B cell (primary cell): ENCODE data around the gene LBX2. TPM values are rescaled to one million over a fixed set of nuclear protein-coding genes. Genes with fewer than 3 reads are reported as not detected.

ENCODE experiments used
- ATAC-seq: fragments of 200-7000 bp; cut with Tn5 transposase; one replicate; pipeline ENCODE4 v1.10.0; 2021; ENCODE audit warnings: low read depth, mild to moderate bottlenecking, moderate number of reproducible peaks, moderate library complexity
- CTCF ChIA-PET: fragments of 350-600 bp; sonication (Branson Sonifier 250); formaldehyde crosslinking; loops from one replicate; lab custom pipeline; 2021; ENCODE audit warnings: antibody characterized with exemption, inconsistent platforms; lab: Charles Lee
- POLR2A ChIA-PET: fragments of 350-600 bp; sonication (Branson Sonifier 250); formaldehyde crosslinking; loops from one replicate; lab custom pipeline; 2021; ENCODE audit warnings: antibody characterized with exemption; lab: Charles Lee
- DNase-seq: peaks from one replicate; pipeline ENCODE4 v3.0.0; 2013
- H2AFZ ChIP-seq: 2 replicates; pipeline ENCODE4 v1.6.1; 2012; ENCODE audit warnings: mild to moderate bottlenecking, low read depth, low read length; ENCODE audit not compliant: insufficient read depth, poor library complexity, severe bottlenecking
- H3K27ac ChIP-seq, 2 donors: 1 replicate in 1 of 2; 2 replicates in 1 of 2; pipeline ENCODE4 v1.5.1; 2012 to 2013; ENCODE audit warnings: low read length in 2 of 2, mild to moderate bottlenecking in 2 of 2, moderate library complexity in 1 of 2
- H3K27me3 ChIP-seq, 4 experiments: fragments of 200-600 bp in 1 of 4; sonication (generic) in 1 of 4; replicated peaks in 1 of 4; 1 replicate in 2 of 4; 2 replicates in 2 of 4; pipeline versions ENCODE4 v1.6.1 to v1.7.0; 2013 to 2016; ENCODE audit warnings: low read length in 3 of 4, mild to moderate bottlenecking in 2 of 4, mixed read lengths in 1 of 4, moderate library complexity in 1 of 4; ENCODE audit not compliant: insufficient read depth in 4 of 4, control insufficient read depth in 3 of 4; ENCODE audit errors: control extremely low read depth in 1 of 4
- H3K36me3 ChIP-seq, 2 experiments: replicated peaks in 1 of 2; 1 replicate in 1 of 2; 2 replicates in 1 of 2; pipeline versions ENCODE4 v1.6.1 to v1.7.1; 2013; ENCODE audit warnings: low read length in 1 of 2; ENCODE audit not compliant: insufficient read depth in 2 of 2, control insufficient read depth in 1 of 2; ENCODE audit errors: control extremely low read depth in 1 of 2, extremely low read depth in 1 of 2
- H3K4me1 ChIP-seq, 2 donors: fragments of 200-600 bp in 1 of 2; sonication (generic) in 1 of 2; 1 replicate in 1 of 2; 2 replicates in 1 of 2; pipeline versions ENCODE4 v1.5.1 to v1.6.1; 2013 to 2017; ENCODE audit warnings: low read length in 2 of 2; ENCODE audit not compliant: control insufficient read depth in 2 of 2, insufficient read depth in 2 of 2
- H3K4me2 ChIP-seq: replicated peaks from 2 replicates; pipeline ENCODE3; 2012; ENCODE audit warnings: mild to moderate bottlenecking, low read depth, low read length; ENCODE audit not compliant: poor library complexity, severe bottlenecking
- H3K4me3 ChIP-seq, 5 experiments: fragments of 200-600 bp in 1 of 5; sonication (generic) in 1 of 5; 1 replicate in 3 of 5; 2 replicates in 2 of 5; pipeline versions ENCODE4 v1.5.1 to v1.7.0; 2011 to 2016; ENCODE audit warnings: low read length in 4 of 5, mild to moderate bottlenecking in 4 of 5, low read depth in 2 of 5, control low read depth in 1 of 5, moderate library complexity in 1 of 5; ENCODE audit not compliant: insufficient read depth in 1 of 5; ENCODE audit errors: control extremely low read depth in 1 of 5, extremely low read depth in 1 of 5
- H3K79me2 ChIP-seq: fragments of 200-600 bp; sonication (generic); one replicate; pipeline ENCODE4 v1.6.0; 2016; ENCODE audit warnings: low read length; ENCODE audit not compliant: control insufficient read depth, insufficient read depth
- H3K9ac ChIP-seq: fragments of 200-600 bp; sonication (generic); 2 replicates; pipeline ENCODE4 v1.6.1; 2017; ENCODE audit warnings: mild to moderate bottlenecking, low read length, moderate library complexity
- H3K9me3 ChIP-seq, 3 donors: one replicate each; pipeline versions ENCODE4 v1.6.1 to v1.7.1; 2013; ENCODE audit warnings: low read length in 2 of 3; ENCODE audit not compliant: control insufficient read depth in 2 of 3, insufficient read depth in 1 of 3; ENCODE audit errors: control extremely low read depth in 1 of 3
- H4K20me1 ChIP-seq: 2 replicates; pipeline ENCODE4 v1.6.0; 2012; ENCODE audit warnings: mild to moderate bottlenecking, low read length; ENCODE audit not compliant: insufficient read depth, control insufficient read depth, poor library complexity, severe bottlenecking
- H3K27ac Mint-ChIP-seq: one replicate; pipeline ENCODE4 v1.8.0; 2021; ENCODE audit warnings: mixed read lengths
- H3K27me3 Mint-ChIP-seq: one replicate; pipeline ENCODE4 v1.8.0; 2021; ENCODE audit warnings: mixed read lengths
- H3K4me1 Mint-ChIP-seq: one replicate; pipeline ENCODE4 v1.8.0; 2021; ENCODE audit warnings: mixed read lengths
- H3K4me3 Mint-ChIP-seq: one replicate; pipeline ENCODE4 v1.8.0; 2021; ENCODE audit warnings: mixed read lengths
- H3K9me3 Mint-ChIP-seq: one replicate; pipeline ENCODE4 v1.8.0; 2022; ENCODE audit warnings: mixed read lengths; ENCODE audit not compliant: insufficient read depth
- EZH2 ChIP-seq: IDR thresholded peaks from 2 replicates; pipeline ENCODE4 v1.6.1; 2012; ENCODE audit warnings: borderline replicate concordance, low read depth, mild to moderate bottlenecking, moderate library complexity, low read length; ENCODE audit not compliant: insufficient read depth, poor library complexity, severe bottlenecking
- WGBS: methylation state at CpG from one replicate; pipeline ENCODE4 v1.1.5; 2013; ENCODE audit warnings: missing lambda C conversion rate; ENCODE audit not compliant: insufficient coverage; 5-methylcytosine and 5-hydroxymethylcytosine counted together
- intact Hi-C: fragments of 100-400 bp; cut with micrococcal nuclease; formaldehyde crosslinking; loops from one replicate; pipeline ENCODE4 v1.10.0; 2022
- polyA plus RNA-seq: library from polyadenylated mRNA; depleted of rRNA; stranded (reverse); fragments of >200 nt; gene quantifications from 2 replicates; pipeline ENCODE4 v1.2.3, GENCODE V29; 2012
- total RNA-seq, 2 donors: library from RNA; stranded (reverse); fragments of 120-200 nt in 1 of 2; gene quantifications; 1 replicate in 1 of 2; 2 replicates in 1 of 2; pipeline versions ENCODE4 v1.2.3 to v1.2.4, GENCODE V29; 2013 to 2022
- TF ChIP-seq, protein P1 (sequence below): fragments of 200-600 bp; IDR thresholded peaks from one replicate; pipeline ENCODE4 v1.8.0; 2022; ENCODE audit warnings: antibody characterized with exemption, mild to moderate bottlenecking

Gene LBX2
- total and polyA plus RNA-seq, 2 donors (not counting 1 experiment from before 2014, with no cell fraction given): 1.1 to 2.0 TPM

DNA sequence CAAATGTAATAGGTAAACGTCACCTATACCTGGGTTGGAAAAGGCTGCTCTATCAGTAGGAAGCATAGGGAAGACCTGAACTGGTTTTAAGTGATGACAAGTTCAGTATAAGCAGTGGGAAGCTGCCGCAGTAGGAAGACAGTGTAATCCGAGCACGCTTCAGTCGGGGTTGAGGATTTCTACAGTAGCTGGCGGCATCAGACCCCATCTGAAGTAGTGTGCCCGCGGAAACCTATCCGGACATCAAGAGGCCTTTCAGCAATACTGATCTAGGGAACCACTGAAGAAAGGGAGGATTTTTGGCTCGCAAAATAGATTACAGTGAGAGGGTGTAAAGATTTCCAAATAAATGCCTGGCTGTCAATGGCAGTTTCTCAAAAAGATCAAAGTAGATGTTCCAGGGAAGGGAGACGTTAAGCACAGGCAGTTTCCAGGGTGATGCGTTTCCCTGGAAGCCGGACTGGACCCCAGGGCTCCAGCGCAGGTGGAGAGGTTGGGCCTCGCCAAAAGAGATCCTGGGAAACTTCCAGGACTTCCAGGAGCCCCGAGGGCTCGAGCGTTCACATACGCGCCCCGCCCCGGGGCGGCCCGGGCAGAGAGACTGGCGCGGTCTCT, 49.0 kb upstream of the LBX2 start:
- Mint-ChIP-seq H3K27ac (no peak overlapping the region), H3K27me3 (peaks cover 13% of the 10 kb centered on the region), H3K4me1 (peaks cover 18% of the 10 kb centered on the region), H3K4me3 (peak overlapping the region; percentile 86), H3K9me3 (no peaks in the 10 kb centered on the region)
- no peaks in the 10 kb centered on the region for H4K20me1 ChIP-seq
- 35% methylated on average over 26 of the region's 26 CpGs for WGBS
- peak overlapping the region; percentile 94 for H3K4me2 ChIP-seq
- H3K9me3 ChIP-seq: no peaks in the 10 kb centered on the region
- no peak overlapping the region for H3K27ac ChIP-seq
- intact Hi-C loops: no loop called here
- peak overlapping the region; percentile 88 for H2AFZ ChIP-seq
- H3K4me3 ChIP-seq: peak overlapping the region in 4 of 5 experiments; percentile 1 to 73 (median 61)
- H3K79me2 ChIP-seq: no peaks in the 10 kb centered on the region
- H3K9ac ChIP-seq: peak overlapping the region; percentile 69
- H3K36me3 ChIP-seq: no peaks in the 10 kb centered on the region
- peaks cover 18 to 28% of the 10 kb centered on the region in 2 donors for H3K4me1 ChIP-seq
- DNase-seq (no peak), ATAC-seq (no peak)
- peaks cover 0 to 30% (median 22%) of the 10 kb centered on the region in 4 experiments for H3K27me3 ChIP-seq
- TF ChIP-seq, protein P1, sequence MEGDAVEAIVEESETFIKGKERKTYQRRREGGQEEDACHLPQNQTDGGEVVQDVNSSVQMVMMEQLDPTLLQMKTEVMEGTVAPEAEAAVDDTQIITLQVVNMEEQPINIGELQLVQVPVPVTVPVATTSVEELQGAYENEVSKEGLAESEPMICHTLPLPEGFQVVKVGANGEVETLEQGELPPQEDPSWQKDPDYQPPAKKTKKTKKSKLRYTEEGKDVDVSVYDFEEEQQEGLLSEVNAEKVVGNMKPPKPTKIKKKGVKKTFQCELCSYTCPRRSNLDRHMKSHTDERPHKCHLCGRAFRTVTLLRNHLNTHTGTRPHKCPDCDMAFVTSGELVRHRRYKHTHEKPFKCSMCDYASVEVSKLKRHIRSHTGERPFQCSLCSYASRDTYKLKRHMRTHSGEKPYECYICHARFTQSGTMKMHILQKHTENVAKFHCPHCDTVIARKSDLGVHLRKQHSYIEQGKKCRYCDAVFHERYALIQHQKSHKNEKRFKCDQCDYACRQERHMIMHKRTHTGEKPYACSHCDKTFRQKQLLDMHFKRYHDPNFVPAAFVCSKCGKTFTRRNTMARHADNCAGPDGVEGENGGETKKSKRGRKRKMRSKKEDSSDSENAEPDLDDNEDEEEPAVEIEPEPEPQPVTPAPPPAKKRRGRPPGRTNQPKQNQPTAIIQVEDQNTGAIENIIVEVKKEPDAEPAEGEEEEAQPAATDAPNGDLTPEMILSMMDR: no peak
- no peak for TF ChIP-seq EZH2
- POLR2A ChIA-PET: no interaction called here
- CTCF ChIA-PET: interaction anchor here (0.6 to 1.2 kb wide), 3 partner anchors 10 to 45 kb away, joined by 3 to 4 read pairs (median 3); no protein-coding TSS in a partner anchor

DNA sequence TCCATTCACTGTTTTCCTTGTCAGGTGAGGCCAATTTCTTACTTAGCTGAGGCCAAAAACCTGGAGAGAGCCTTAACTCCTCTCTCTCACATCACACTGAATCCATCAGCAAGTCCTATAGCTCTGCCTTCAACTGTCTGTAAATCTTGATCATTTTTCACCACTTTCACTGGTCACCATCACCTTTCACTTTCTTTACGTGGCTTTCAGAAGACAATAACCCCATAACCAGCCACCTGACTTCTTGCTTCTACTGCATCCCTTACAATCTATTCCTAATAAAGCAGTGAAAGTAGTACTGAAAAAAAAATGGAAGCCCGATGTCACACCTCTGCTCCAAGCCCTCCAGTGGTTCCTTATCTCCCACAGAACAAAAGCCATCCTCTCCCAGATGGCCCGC, 46.6 kb upstream of the LBX2 start:
- no peak overlapping the region for H2AFZ ChIP-seq
- H3K27ac Mint-ChIP-seq: no peak overlapping the region
- H3K4me1 ChIP-seq: peaks cover 14 to 18% of the 10 kb centered on the region in 2 donors
- no peak overlapping the region for H3K4me3 ChIP-seq
- H3K27me3 ChIP-seq: peaks cover 0 to 29% (median 21%) of the 10 kb centered on the region in 4 experiments
- H3K36me3 ChIP-seq: no peaks in the 10 kb centered on the region
- ChIA-PET POLR2A (no interaction called here), CTCF (interaction anchor here (0.9 to 3.8 kb wide), 5 partner anchors 10 to 42 kb away, joined by 3 to 22 read pairs (median 6); no protein-coding TSS in a partner anchor)
- intact Hi-C loops: no loop called here
- no peak overlapping the region for H3K4me2 ChIP-seq
- no peaks in the 10 kb centered on the region for H3K9me3 Mint-ChIP-seq
- DNase-seq (no peak), ATAC-seq (no peak)
- peaks cover 9% of the 10 kb centered on the region for H3K4me1 Mint-ChIP-seq
- H3K27ac ChIP-seq: no peak overlapping the region
- no peaks in the 10 kb centered on the region for H4K20me1 ChIP-seq
- WGBS: 100% methylated on average over 2 of the region's 3 CpGs
- H3K79me2 ChIP-seq: no peaks in the 10 kb centered on the region
- no peaks in the 10 kb centered on the region for H3K9me3 ChIP-seq
- TF ChIP-seq, protein P1: no peak
- TF ChIP-seq EZH2: no peak
- H3K9ac ChIP-seq: no peak overlapping the region
- H3K4me3 Mint-ChIP-seq: no peak overlapping the region
- peaks cover 13% of the 10 kb centered on the region for H3K27me3 Mint-ChIP-seq
